Activated CD8-positive, alpha-beta memory T cell treated with anti-CD3 and anti-CD28 coated beads, Interleukin-2, amount 50 U/mL, for 24 hours (primary cell): ENCODE data around the gene TSPAN31.

Experiments used
- DNase-seq: peaks from one replicate; pipeline ENCODE4 v3.0.0-alpha.2; 2020; ENCODE audit errors: extremely low read depth

TSPAN31 gene

GRCh38 chr12:57752668-57753000, 7.8 kb downstream of the TSPAN31 start:
- no peak for DNase-seq

- no peak for DNase-seq
These were observed 9.0 kb downstream of the TSPAN31 start for GRCh38 chr12:57753756-57754337.

- no peak for DNase-seq
These were observed 9.8 kb downstream of the TSPAN31 start, which contains the start of gene MARCHF9 for GRCh38 chr12:57754411-57755193. Gene MARCHF9 (plus strand): TSS chr12:57755103. CDS start chr12:57755529, 426 bp downstream.

GRCh38 chr12:57755194-57755453, 10.3 kb downstream of the TSPAN31 start:
- no peak for DNase-seq

- no peak for DNase-seq
These were observed 10.9 kb downstream of the TSPAN31 start for GRCh38 chr12:57755454-57756372.

- DNase-seq: no peak
These were observed 11.8 kb downstream of the TSPAN31 start for GRCh38 chr12:57756406-57757341.

GRCh38 chr12:57757771-57758170, 12.9 kb downstream of the TSPAN31 start:
- no peak for DNase-seq

GRCh38 chr12:57758552-57759359, 13.9 kb downstream of the TSPAN31 start:
- no peak for DNase-seq

GRCh38 chr12:57759360-57759980, 14.6 kb downstream of the TSPAN31 start:
- no peak for DNase-seq

- no peak for DNase-seq
These were observed 15.6 kb downstream of the TSPAN31 start for GRCh38 chr12:57760347-57760982.

- DNase-seq: no peak
These were observed 16.7 kb downstream of the TSPAN31 start for GRCh38 chr12:57761391-57761998.

- DNase-seq: no peak
These were observed 17.6 kb downstream of the TSPAN31 start for GRCh38 chr12:57762463-57762862.

GRCh38 chr12:57763881-57764661, 19.2 kb downstream of the TSPAN31 start:
- DNase-seq: no peak

GRCh38 chr12:57764662-57765002, 19.8 kb downstream of the TSPAN31 start:
- no peak for DNase-seq

GRCh38 chr12:57765003-57765697, 20.3 kb downstream of the TSPAN31 start:
- DNase-seq: no peak

GRCh38 chr12:57765698-57766463, 21.0 kb downstream of the TSPAN31 start:
- no peak for DNase-seq
